ENCODE data around the gene SLC25A27.

Gene SLC25A27

DNA sequence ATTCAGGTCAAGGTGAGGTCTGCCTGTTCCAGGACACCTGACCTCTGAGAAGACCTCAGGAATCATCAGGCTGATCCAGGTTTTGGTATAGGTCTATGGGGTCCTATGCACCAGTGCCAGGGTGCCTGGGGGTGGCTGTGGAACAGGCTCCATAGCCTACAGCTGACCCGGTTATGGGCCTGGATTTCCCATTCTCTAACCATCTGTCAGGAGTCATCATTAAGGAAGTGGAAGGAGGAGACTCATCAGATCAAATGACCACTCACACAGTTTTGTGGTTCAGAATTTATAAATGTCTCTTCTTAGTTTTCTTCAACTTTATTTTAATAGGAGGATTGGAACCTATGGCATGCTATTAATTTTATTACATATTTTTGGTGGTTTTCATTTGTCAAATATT is 67.6 kb downstream of the SLC25A27 start:
- DNase-seq, result no peak

All from fibroblast of skin of right biceps (primary cell).